ENCODE measurements around the gene RELL1.

RELL1 gene

GRCh38 chr4:37686373-37687193 is at the start of gene RELL1:
Gene RELL1 (minus strand): TSS chr4:37686376. CDS start chr4:37686287, 89 bp downstream.
- peak; percentile 87 for ATAC-seq

GRCh38 chr4:37735578-37735977 is 49.4 kb upstream of the RELL1 start:
- DNase-seq (no peak), ATAC-seq (no peak)

More at GRCh38 chr4:37686373-37687193, at the start of gene RELL1:
- peak; percentile 99 for DNase-seq

DNA sequence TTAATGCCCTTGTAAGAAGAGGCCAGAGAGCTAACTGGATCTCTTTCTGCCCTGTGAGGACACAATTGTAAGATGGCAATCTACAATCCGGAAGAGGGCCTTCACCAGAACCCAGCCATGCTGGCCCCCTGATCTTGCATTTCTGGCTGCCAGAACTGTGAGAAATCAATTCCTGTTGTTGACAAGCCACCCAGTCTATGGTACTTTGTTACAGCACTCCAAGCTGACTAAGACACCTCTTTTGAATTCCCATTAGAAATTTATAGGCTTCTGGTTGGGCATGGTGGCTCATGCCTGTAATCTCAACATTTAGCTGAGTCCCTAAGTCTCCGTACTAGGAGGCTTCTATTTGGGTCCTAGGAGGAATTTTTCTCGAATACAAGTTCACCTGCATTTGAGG is 48.8 kb upstream of the RELL1 start:
- ATAC-seq = no peak
- no peak for DNase-seq

DNA sequence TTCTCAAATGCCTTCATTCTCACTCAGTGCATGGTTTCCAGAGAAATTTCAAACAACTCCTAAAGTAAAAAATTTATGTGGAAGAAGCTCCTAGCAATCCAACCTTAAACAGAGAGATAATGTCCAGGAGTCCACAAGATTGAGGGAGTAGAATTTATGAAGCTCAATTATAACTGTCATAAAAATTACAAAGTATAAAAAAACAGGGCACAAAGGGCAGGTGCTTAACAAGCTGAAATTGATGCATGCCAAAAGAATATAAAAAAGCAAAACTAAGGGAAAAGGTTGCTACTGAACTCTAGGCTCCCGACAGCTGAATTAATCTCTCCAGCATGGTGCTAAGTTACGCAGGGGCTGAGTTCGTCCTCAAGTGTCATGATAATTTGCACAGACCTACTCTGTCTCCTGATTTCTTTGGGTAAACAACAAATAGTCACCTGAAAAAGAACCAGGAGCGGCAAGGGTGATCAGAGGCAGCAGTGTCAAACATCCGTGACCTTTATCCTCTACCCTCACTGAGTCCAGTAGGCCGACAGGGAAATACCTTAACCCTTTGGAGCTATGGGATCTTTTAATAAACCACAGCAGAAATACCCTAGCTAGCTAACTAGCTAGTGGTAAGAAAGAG is 47.2 kb upstream of the RELL1 start:
- ATAC-seq (no peak), DNase-seq (no peak)

GRCh38 chr4:37732526-37733186 is 46.5 kb upstream of the RELL1 start:
- ATAC-seq = no peak
- no peak for DNase-seq

DNA sequence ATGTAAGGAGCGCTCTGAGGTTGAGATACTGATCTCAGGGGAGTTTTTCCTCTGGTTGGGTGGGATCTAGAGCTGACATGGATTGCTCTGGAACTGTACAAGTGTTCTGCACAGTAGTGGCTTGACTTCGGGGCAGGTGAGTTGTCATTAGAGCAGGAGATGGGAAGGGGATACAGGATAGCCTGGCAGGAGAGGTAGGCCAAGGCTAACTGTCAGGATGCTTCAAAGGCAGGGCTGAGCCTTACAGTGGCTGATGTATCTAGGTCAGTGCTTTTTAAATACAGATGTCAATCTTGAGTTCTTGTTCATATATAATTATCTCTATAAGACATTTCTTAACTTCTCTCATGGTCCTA is 43.5 kb upstream of the RELL1 start:
- ATAC-seq (no peak), DNase-seq (no peak)

GRCh38 chr4:37728064-37728463 is 41.9 kb upstream of the RELL1 start:
- ATAC-seq = no peak

GRCh38 chr4:37727635-37728034 is 41.5 kb upstream of the RELL1 start:
- ATAC-seq = no peak
- DNase-seq = no peak

More at GRCh38 chr4:37728064-37728463, 41.9 kb upstream of the RELL1 start:
- DNase-seq = no peak

DNA sequence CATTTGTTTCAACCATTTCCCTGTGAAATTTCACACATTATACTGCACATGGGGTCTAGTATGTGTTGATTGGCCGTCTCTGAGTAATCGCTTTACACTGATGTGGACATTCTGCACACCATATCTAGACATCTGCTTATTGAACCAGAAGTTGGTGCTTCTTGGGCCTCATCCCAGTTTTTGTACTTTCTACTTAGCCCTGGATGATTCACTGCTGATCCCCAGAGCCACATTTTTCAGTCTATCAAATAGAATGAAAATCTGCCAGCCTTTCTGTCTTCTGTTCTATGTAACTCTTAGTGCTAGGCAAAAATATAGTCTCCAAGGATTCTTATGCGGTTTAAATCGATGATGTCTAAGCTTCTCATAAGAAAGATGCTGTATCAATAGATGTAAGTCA is 40.5 kb upstream of the RELL1 start:
- no peak for ATAC-seq

GRCh38 chr4:37725718-37726117 is 39.5 kb upstream of the RELL1 start:
- no peak for DNase-seq
- ATAC-seq = no peak

More for the DNA sequence above, 40.5 kb upstream of the RELL1 start:
- DNase-seq = no peak

DNA sequence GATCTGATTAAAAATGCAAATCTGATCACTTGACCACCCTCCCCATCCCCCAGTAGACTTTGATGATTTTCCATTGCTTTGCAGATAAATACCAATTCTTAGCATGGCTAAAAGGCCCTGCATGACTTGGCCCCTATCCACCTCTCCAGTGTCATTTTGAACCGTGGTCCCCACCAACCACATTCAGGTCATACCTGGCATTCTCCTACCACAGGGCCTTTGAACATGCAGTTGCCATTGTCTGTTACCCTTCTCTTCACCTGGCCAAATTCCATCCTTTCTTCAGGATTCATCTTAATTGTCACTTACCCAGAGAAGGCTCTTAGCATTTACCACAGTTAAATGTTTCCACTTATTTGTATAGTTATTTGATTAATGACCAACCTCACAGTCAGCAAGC is 36.9 kb upstream of the RELL1 start:
- DNase-seq = no peak
- ATAC-seq = no peak

- ATAC-seq (no peak), DNase-seq (no peak)
These were observed 35.9 kb upstream of the RELL1 start for GRCh38 chr4:37721995-37722638.

DNA sequence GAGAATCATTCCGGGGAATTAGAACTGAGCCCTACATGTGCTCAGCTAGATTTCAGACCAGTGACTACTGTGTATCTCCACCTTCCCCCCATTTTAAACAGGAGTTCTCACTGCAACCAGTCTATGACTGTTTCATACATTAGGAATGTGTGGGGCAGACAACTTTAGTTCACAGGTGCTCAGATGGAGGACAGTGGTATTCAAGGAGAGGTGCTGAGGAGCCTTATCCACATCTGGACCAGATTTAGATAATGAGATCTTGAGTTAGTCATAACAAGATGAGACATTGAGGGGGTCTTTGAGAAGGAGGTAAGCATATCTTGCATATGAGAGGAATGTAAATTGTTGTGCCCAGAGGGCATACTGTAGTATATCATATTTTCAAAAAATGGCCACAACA is 32.8 kb upstream of the RELL1 start:
- no peak for DNase-seq
- no peak for ATAC-seq

DNA sequence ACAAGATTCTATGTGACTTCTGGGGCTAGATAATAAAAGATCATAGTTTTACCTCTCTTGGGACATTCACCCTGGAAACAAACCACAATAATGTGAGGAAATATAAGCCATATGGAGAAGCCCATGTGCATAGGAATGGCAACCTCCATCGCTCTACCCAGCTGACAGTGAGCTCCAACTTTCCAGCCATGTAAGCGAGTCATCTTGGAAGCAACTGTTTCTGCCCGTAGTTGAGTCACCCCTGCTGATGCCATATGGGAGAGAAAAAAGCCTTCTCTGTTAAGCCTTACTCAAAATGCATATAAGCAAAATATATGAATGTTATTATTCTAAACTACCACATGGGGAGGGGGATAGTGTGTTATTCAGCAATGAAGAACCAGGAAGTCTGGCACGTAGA is 31.4 kb upstream of the RELL1 start:
- ATAC-seq (no peak), DNase-seq (no peak)

DNA sequence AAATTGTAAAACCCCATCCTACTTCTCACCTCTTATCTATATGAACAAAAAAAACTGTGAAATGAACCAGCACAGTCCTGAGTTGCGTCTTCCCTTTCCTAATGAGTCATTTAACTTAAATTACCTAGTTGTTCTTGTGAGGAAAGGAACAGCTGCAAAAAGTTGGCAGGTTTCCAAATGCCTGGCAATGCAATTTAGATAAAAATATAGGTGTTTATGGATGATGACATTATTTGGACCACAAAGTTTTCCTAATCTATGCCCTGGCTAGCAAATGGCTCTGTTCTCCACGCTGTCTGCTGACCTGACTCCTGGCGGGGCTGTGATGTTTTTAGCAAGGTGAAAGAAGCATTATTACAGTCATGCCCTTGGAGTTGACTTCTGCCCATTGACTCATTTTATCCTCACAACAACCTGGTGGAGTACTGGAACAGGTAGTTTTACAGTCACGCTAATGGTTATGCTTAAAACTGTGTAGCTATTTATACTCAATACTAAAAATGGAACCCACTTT is 29.8 kb upstream of the RELL1 start:
- DNase-seq (no peak), ATAC-seq (peak; percentile 52)

GRCh38 chr4:37710491-37710890 is 24.3 kb upstream of the RELL1 start:
- ATAC-seq = no peak
- no peak for DNase-seq

- no peak for DNase-seq
- no peak for ATAC-seq
These were observed 19.9 kb upstream of the RELL1 start for GRCh38 chr4:37706032-37706431.

DNA sequence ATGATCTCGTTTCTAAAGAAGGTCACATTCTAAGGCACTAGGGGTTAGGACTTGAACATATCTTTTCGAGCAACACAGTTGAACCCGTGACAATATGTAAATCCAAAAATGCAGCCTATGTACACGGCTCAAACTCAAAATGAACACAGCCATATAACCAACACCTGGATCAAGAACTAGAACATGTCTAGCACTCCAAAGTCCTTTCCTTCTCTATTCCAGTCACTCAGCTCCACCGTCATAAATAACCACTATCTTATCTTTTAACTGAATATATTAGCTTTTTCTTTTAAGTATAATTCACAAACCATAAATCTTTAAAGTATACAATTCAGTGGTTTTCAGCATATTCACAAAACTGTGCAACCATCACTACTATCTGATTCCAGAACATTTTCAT is 19.4 kb upstream of the RELL1 start:
- no peak for DNase-seq
- ATAC-seq = no peak

DNA sequence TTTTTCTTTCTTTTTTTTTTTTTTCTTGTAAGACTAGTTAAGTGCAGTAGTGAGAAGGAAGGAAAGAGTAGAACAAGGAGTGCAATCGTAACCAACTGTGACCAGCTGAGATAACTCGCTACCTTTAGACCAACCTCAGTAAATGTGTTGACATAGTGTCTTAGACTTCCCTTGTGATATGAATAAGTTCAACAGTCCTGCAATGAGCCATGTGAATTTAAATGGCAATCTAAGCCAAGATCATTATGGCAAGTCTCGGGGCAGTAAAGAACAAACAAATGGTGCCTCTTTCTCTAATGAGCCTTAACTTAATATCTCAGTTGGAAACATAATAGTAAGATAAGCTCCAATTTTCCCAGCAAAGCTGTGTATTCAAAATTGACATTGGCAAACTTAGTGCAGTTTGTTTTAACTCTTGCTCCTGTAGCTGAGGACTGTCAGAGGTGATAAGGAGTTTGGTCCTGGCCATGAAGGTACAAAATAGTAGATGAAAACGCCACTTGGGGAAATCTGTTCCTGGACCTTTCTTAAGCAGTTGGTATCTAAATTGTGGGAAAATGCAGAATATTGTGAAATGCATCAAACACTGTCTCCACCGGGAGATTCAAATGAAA is 13.8 kb upstream of the RELL1 start:
- no peak for DNase-seq

GRCh38 chr4:37697566-37697965 is 11.4 kb upstream of the RELL1 start:
- ATAC-seq = no peak
- no peak for DNase-seq

More for the DNA sequence above, 13.8 kb upstream of the RELL1 start:
- no peak for ATAC-seq

DNA sequence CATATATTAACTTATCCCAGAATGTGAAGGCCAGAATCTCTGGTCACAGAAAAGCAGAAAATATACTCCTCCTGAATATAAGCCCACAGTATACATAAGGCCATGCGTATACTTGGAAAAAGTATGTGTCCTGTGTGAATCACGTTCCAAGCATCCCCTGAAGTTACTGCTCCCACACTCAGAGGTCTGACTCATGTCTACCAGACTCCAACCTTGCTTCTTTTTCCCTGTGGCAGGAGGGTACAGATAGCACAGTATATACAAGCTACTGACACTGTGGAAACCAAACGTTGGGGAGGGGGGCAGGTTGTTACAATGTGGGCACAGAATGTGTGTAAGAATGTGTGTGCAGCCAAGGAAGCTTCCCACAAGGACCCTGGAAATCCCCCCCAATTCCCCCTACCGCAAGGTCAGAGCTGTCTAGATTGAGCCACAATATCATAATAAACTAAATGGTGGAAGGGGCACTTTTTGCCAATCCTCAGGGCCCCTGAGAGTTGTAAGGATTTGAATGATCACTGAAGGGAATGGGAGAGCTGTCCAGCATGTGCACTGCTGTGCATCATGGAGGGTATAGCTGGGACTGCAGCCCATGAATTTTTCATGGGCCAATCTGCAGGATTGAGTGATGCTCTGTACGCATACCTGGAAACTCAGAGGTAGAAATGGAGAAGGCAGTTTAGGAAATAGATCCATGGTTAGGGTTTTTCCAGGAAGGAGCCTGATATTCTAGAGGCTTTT is 7.4 kb upstream of the RELL1 start:
- DNase-seq (no peak), ATAC-seq (no peak)

Measured in stimulated activated naive CD8-positive, alpha-beta T cell treated with anti-CD3 and anti-CD28 coated beads, Interleukin-15, Interleukin-2, amounts not matched to agents 100 U/mL and 50 U/mL, for 24 hours (primary cell).